GM20000 (cell line): ENCODE results near the gene B3GNT5.

ENCODE experiments used
- DNase-seq: peaks from one replicate; pipeline ENCODE4 v3.0.0; 2012; ENCODE audit warnings: low spot score
- CTCF ChIP-seq: IDR thresholded peaks from 2 replicates; pipeline ENCODE4 v1.5.1; 2012; ENCODE audit warnings: mild to moderate bottlenecking, control low read depth; ENCODE audit errors: extremely low read depth, missing control alignments

The B3GNT5 gene

DNA sequence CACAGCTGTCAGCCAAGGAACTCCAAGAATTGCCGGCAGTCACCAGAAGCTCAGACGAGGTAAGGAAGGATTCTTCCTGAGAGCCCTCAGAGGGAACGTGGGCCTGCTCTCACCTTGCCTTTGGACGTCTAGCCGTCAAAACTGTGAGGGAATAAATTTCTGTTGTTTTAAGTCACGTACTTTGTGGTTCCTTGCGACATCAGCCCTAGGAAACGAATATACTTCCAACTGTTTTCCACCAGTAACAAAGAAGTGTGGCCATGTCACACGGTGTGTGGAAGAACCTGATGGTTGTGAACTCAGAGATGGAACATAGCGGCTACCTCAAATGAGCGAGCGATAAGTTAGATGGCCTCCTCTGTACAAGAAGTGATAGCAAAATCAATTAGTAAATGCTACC is 41.0 kb upstream of the B3GNT5 start:
- no peak for TF ChIP-seq CTCF
- DNase-seq = no peak

- DNase-seq = no peak
- no peak for TF ChIP-seq CTCF
Observed at GRCh38 chr3:183212565-183212964, 40.5 kb upstream of the B3GNT5 start.

- no peak for TF ChIP-seq CTCF
- no peak for DNase-seq
Observed at GRCh38 chr3:183213415-183214276, 39.4 kb upstream of the B3GNT5 start.

- DNase-seq = no peak
- TF ChIP-seq CTCF = no peak
Observed at GRCh38 chr3:183214277-183214612, 38.8 kb upstream of the B3GNT5 start.

GRCh38 chr3:183215591-183216202 is 37.4 kb upstream of the B3GNT5 start:
- TF ChIP-seq CTCF = no peak
- no peak for DNase-seq

DNA sequence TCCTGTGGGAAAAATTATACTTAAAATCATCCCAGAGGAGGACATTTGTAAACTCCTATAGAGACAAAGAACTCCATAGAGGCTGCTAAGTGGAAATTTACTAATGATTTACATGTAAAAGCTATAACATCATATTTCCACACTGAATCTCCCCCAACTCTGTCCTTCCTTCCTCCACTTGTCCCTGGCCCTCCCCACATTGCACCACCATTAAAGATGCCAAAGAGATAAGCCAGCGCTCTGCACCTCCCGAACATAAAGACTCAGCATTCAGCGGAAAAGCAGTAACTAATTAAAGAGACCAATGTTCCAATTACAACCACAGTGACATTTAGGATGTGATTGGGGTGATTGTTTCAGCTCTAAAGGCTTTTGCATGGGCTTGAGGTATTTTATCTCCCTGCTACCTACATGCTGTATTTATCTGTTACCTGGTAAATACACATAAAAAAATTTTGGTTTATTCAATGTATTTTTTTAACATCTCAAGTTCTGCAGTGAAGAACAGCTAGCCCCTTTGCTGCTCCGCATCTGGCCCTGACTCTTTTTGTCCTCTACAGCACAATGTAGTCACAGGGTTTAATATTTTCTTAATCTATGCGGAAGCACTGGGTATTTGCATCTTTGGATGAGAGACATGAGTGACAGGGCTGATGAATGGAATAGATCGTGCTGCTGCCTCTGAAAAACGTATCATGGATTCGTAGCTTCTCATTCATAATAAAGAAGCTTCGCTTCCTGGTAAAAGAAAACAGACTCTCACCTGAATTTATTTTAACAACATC is 35.3 kb upstream of the B3GNT5 start:
- DNase-seq = no peak
- TF ChIP-seq CTCF = no peak

DNA sequence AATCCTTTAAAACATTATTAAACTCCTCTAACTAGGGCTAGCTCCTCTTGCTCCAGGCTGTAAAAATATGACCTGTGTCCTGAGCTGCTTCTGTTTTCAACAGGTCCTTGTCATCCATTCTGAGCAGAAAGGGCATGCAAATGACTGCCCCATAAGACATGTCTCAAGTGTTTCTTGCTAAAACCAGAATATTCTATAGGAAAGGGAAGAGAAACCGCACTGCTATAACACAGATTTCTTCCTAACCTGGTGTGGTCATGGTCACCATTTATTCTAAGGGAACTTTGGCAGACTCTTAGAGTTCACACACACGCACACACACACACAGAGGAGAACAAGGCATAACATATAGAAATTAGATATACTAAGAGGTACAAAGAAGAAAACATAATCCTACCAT is 34.2 kb upstream of the B3GNT5 start:
- no peak for DNase-seq
- no peak for TF ChIP-seq CTCF
